DND-41 (cell line): Measurements from ENCODE around the gene PLA2G4A.

Experiments used
- EZH2 ChIP-seq: IDR thresholded peaks from 3 replicates; pipeline ENCODE4 v1.6.1; 2012; ENCODE audit warnings: borderline replicate concordance, low read depth, mild to moderate bottlenecking, moderate library complexity, low read length, inconsistent platforms; ENCODE audit not compliant: severe bottlenecking
- TF ChIP-seq, protein P1 (sequence below): IDR thresholded peaks from 2 replicates; pipeline ENCODE4 v1.5.1; 2012; ENCODE audit warnings: borderline replicate concordance, low read length, moderate library complexity, mild to moderate bottlenecking; ENCODE audit not compliant: poor library complexity, severe bottlenecking; ENCODE audit errors: extremely low read depth

DNA sequence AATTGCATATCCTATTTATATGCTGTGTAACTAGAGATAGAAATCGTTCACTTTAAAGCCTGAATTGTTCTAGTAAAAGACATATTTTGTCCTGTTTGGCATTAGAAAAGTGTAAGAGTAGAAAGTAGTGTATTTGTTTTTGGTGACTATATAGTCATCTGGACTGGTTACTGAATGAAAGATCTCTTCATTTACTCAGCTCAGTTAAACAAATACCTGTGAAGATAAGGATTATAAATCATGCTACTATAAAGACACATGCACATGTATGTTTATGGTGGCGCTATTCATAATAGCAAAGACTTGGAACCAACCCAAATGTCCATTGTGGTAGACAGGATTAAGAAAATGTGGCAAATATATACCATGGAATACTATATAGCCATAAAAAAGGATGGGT lies 125.1 kb downstream of the PLA2G4A start:
- TF ChIP-seq, protein P1, sequence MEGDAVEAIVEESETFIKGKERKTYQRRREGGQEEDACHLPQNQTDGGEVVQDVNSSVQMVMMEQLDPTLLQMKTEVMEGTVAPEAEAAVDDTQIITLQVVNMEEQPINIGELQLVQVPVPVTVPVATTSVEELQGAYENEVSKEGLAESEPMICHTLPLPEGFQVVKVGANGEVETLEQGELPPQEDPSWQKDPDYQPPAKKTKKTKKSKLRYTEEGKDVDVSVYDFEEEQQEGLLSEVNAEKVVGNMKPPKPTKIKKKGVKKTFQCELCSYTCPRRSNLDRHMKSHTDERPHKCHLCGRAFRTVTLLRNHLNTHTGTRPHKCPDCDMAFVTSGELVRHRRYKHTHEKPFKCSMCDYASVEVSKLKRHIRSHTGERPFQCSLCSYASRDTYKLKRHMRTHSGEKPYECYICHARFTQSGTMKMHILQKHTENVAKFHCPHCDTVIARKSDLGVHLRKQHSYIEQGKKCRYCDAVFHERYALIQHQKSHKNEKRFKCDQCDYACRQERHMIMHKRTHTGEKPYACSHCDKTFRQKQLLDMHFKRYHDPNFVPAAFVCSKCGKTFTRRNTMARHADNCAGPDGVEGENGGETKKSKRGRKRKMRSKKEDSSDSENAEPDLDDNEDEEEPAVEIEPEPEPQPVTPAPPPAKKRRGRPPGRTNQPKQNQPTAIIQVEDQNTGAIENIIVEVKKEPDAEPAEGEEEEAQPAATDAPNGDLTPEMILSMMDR = no peak
- TF ChIP-seq EZH2 = no peak
